Motor neuron (in vitro differentiated cells): ENCODE data around the gene CDH12. TPM values are rescaled to one million over a fixed set of nuclear protein-coding genes. Genes with fewer than 3 reads are reported as not detected.
"Not testable (repeated sequence)": the region's sequence is repeated elsewhere in the genome, so short reads cannot be mapped to it uniquely, and the experiment has no call there.

Experiments used
- ATAC-seq, 8 experiments: fragments of 200-7000 bp; cut with Tn5 transposase; replicated peaks in 6 of 8; 2 replicates each; pipeline ENCODE4 v1.8.0; 2021; ENCODE audit warnings: mild to moderate bottlenecking in 8 of 8, moderate library complexity in 8 of 8
- H3K27ac ChIP-seq, 2 donors: fragments of 250-450 bp; sonication (Bioruptor Pico); 2 replicates each; pipeline ENCODE4 v1.9.0; 2021; ENCODE audit warnings: antibody characterized with exemption in 2 of 2, mild to moderate bottlenecking in 2 of 2, moderate library complexity in 1 of 2
- H3K4me1 ChIP-seq, 2 donors: fragments of 250-450 bp; sonication (Bioruptor Pico); replicated peaks in 1 of 2; 2 replicates each; pipeline ENCODE4 v1.6.1; 2021; ENCODE audit warnings: antibody characterized with exemption in 2 of 2, mild to moderate bottlenecking in 2 of 2, moderate library complexity in 1 of 2
- H3K4me3 ChIP-seq, 5 donors: fragments of 250-450 bp; sonication (Bioruptor Pico); 2 replicates each; pipeline ENCODE4 v1.9.0; 2021; ENCODE audit warnings: antibody characterized with exemption in 5 of 5, mild to moderate bottlenecking in 5 of 5, moderate library complexity in 4 of 5
- WGBS, 10 experiments: fragments of 450-650 bp; shearing (Covaris generic); methylation state at CpG; one replicate each; pipeline ENCODE4 v1.0.0; 2022; 5-methylcytosine and 5-hydroxymethylcytosine counted together
- in situ Hi-C, 9 experiments: fragments of 400-800 bp; cut with MboI; loops; one replicate each; pipeline ENCODE4 v1.15.0; 2021; ENCODE audit warnings: low sequenced_read_pairs in 9 of 9, low pct_unique_long_range_greater_than_20kb in 2 of 9; ENCODE audit not compliant: unreplicated experiment in 9 of 9
- total RNA-seq, 8 experiments: library from RNA; unstranded; fragments of 300-600 nt; gene quantifications; 2 replicates each; pipeline versions ENCODE4 v1.2.3 to v1.2.4, GENCODE V29; 2022

The CDH12 gene
- 10 to 100 TPM in 4 of 8 experiments, 1 to 10 TPM in 1, not detected in 3; 1.6 to 30.5 (median 23.7) TPM for total RNA-seq

DNA sequence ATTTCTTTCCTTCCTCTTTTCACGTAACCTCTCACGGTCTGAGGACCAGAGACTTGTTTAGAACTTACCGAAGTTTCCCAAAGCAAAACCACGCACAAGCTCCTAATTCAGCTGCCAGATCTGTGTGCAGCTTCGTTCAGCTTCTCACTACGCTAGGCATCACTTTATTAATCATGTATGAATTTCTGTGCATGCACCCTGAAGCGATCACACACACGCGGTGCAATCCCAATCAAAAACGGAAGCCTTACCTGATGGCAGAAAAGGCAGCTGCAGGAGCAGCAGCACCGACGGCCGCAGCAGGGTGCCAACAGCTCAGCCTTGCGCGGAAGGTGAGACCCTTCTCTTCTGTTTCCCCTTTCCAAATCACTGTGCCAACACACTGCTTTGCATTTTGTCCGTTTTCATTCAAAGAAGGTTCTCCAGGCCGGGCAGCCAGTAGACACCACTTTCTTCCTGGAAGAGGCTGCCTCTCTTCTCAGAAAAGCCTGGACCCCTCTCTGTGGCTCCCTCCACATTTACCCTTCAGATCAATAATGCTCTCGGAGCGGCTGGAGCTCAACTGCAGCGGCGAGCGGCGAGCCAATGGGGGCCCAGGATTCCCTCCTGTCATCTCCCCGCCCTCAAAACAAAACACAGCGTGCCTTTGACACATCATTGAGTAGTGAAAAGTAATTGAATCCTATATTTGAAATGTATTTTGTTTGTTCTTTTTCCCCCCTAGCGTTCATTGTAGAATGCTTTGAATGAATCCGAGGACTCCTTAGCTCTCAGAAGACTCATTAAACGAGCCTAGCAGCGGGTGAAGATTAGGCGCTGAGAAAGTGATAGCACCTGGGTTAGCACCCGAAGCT lies at the start of gene CDH12:
Gene CDH12 (minus strand): TSS at position 538 of the 854 bp plus-strand sequence.
- in situ Hi-C loops, result no loop called here
- peaks cover 0 to 10% of the 10 kb centered on the region in 2 donors for H3K4me1 ChIP-seq
- ATAC-seq, result peak in 7 of 8 experiments; percentile 26 to 97 (median 95)
- peak within 1 kb of the TSS in 1 of 2 donors; percentile 27 for H3K27ac ChIP-seq
- 0 to 10% (median 3%) methylated on average over 3 to 22 of the region's 31 CpGs for WGBS, 10 experiments
- peak within 1 kb of the TSS; percentile 37 to 61 (median 51) for H3K4me3 ChIP-seq

DNA sequence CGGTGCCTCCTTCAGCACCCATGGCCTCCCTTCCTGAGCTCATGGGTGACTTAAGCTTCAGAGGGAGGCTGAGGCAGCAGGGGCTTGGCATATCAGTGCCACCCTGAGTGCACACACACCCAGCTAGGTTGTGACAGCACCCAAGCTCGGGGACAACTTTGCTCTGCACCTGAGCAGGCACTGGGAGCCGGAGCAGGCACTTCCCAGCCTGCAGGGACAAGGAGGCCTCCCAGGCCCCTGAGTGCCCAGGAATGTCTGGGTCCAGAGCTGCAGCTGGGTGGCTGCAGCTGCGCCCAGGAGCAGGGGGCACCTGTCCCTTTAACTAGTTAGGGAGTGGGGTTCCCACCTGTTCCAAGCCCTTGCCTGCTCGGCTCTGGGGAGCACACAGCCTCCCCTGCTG lies 48.7 kb upstream of the CDH12 start:
- Histone ChIP-seq H3K4me1 (no peaks in the 10 kb centered on the region), H3K4me3 (no peak overlapping the region), H3K27ac (no peak overlapping the region)
- 67 to 100% methylated on average over 1 to 2 of the region's 5 CpGs; no CpG with 5 or more reads in 8 of the 10 experiments for WGBS, 10 experiments
- in situ Hi-C loops, result no loop called here
- no peak for ATAC-seq

DNA sequence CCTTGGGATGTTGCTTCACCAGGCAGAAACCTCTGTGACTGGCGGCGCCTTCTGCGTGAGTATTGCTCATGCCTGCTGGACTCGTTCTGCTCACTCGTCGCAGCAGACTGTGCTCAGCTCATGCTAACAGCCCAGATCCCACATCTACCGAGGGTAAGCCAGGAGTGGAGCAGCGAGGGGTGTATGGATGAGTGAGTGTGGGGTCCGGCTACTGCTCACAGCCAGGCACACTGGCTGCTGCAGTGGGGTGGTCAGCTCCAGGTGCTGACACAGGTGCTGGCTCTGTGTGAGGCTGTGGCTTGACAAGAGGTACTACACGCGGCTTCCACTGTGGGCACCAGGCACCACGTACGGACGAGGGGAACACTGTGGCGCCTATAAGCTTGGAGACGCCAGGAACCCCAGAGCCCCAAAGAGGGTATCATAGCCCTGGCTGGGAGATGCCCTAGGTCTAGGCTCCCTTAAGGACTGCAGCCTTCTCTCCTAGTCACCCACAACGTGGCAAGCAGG lies 47.7 kb upstream of the CDH12 start:
- in situ Hi-C loops, result no loop called here
- H3K27ac ChIP-seq, result no peak overlapping the region
- H3K4me1 ChIP-seq, result peaks cover 0 to 4% of the 10 kb centered on the region in 2 donors
- ATAC-seq, result no peak
- 56 to 100% (median 91%) methylated on average over 1 to 10 of the region's 17 CpGs; no CpG with 5 or more reads in 3 of the 10 experiments for WGBS, 10 experiments
- H3K4me3 ChIP-seq, result no peak overlapping the region

DNA sequence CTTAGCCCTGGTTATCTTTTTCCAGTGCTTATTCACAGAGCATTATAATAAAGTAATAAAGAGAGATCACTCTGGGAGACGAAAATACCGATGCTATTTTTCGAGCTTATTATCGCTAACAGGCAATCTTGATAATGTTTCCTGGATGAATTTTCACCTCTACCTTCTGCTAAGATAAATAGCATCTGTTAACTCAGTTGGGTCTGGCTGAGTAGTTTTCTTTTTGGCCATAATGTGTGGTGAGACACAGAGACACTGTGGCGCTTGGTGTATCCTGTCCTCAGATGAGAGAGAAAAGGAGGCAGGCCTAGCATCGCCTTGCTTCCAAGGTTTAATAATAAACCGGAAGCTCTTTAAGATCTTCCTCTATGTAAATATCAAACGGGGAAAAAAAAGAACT lies 46.2 kb upstream of the CDH12 start:
- no peak for ATAC-seq
- in situ Hi-C loops, result no loop called here
- WGBS, 10 experiments, result 0 to 94% (median 80%) methylated on average over 1 to 8 of the region's 8 CpGs
- H3K4me1 ChIP-seq, result peaks cover 0 to 5% of the 10 kb centered on the region in 2 donors
- H3K4me3 ChIP-seq, result no peak overlapping the region
- H3K27ac ChIP-seq, result no peak overlapping the region

DNA sequence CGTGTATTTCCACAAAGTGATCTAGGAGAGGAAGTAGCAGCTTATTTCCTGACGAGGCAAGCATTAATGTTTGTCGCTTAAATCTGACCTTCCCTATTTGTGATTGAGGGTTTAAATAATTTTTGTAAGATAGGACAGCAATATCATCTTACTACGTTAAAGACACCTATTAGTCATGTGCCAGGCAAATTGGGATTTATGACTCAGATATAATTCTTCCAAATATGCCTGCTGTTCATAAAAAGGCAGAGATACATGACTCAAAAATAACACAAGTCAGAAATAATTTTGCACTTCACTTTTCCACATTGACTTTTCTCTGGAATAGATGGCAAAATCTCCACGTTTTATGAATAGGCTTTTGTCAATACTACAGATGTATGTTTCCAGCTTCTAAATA lies 43.0 kb upstream of the CDH12 start:
- WGBS, 10 experiments, result 24 to 91% (median 62%) methylated on average over 1 to 5 of the region's 5 CpGs; no CpG with 5 or more reads in 1 of the 10 experiments
- in situ Hi-C loops, result no loop called here
- H3K27ac ChIP-seq, result no peak overlapping the region
- no peak for ATAC-seq
- no peak overlapping the region for H3K4me3 ChIP-seq
- H3K4me1 ChIP-seq, result peaks cover 0 to 5% of the 10 kb centered on the region in 2 donors

DNA sequence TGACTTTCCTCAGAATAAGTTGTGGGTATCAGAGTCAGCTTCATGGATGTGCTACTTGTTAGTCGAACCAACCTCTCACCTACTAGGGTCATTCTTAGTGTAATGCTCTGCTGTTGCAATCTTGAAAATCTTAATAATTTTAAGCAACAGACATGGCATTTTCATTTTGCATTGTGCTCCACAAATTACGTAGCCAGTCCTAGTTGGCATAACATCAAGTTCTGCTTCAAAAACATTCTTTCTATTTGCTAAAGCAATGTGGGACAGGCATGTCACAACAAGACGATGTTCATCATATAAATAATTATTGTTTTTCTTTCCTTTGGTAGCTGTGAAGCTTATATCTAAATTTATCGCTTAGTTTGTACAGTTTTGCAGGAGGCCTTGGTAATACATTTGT lies 39.3 kb upstream of the CDH12 start:
- Histone ChIP-seq H3K4me1 (peaks cover 0 to 5% of the 10 kb centered on the region in 2 donors), H3K4me3 (no peak overlapping the region), H3K27ac (no peak overlapping the region)
- 0 to 100% (median 81%) methylated on average over 1 to 4 of the region's 4 CpGs for WGBS, 10 experiments
- ATAC-seq, result no peak
- in situ Hi-C loops, result no loop called here

DNA sequence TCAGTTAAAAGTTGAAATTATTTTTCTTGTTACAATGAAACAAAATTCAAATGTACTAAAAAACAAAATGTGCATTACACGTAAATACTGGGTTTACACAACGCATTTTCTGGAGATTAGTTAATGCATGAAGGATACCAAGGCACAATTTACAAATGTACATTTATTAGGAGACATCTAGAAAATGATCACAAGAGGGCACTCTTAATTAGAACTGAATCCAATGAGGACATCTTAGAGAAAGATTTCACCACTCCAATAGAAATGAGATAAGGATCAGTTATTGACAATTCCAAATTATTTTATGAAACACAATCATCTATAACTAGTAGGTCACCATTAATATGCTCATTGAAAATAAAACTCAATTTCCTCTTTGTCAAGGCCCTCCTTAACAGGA lies 36.6 kb upstream of the CDH12 start:
- Histone ChIP-seq H3K27ac (no peak overlapping the region), H3K4me3 (no peak overlapping the region), H3K4me1 (no peaks in the 10 kb centered on the region)
- in situ Hi-C loops, result no loop called here
- no peak for ATAC-seq
- WGBS, 10 experiments, result 0 to 94% (median 70%) methylated on average over 2 of the region's 2 CpGs; no CpG with 5 or more reads in 1 of the 10 experiments

DNA sequence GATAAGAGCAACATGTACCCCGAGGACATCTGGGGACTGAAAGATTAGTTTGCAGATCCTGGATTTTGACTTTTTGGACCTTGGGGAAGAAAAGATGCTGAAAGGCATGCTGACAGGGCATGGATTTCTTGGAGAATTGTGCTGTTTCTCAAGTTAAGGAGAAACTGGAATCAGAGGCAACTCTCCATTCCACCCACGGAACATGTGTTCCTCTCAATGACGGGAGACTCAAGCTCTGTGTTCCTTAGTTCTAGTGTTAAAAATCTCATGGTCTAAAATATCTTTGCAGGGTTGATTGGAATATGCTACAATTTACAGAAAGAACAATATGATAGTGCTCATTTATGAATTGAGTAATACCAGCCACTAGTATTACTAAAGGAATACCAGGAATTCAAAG lies 34.4 kb upstream of the CDH12 start:
- WGBS, 10 experiments, result 0 to 100% (median 82%) methylated on average over 1 to 3 of the region's 3 CpGs; no CpG with 5 or more reads in 1 of the 10 experiments
- no peak for ATAC-seq
- Histone ChIP-seq H3K4me3 (no peak overlapping the region), H3K27ac (no peak overlapping the region), H3K4me1 (no peaks in the 10 kb centered on the region)
- in situ Hi-C loops, result no loop called here

DNA sequence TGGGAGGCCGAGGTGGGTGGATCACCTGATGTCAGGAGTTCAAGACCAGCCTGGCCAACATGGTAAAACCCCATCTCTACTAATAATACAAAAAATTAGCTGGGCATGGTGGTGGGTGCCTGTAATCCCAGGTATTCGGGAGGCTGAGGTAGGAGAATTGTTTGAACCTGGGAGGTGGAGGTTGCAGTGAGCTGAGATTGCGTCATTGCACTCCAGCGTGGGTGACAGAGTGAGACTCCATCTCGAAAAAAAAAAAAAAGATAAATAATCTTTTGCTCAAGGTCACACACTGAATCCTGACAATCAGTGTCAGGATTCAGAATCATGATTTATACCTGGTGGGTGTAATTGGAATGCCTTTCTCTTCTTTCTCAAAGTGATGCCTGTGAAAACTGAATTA lies 5.8 kb upstream of the CDH12 start:
- peaks cover 0 to 10% of the 10 kb centered on the region in 2 donors for H3K4me1 ChIP-seq
- H3K4me3 ChIP-seq, ATAC-seq, in situ Hi-C loops, H3K27ac ChIP-seq: not testable (repeated sequence)
- 0 to 100% (median 80%) methylated on average over 1 to 4 of the region's 5 CpGs; no CpG with 5 or more reads in 3 of the 10 experiments for WGBS, 10 experiments

DNA sequence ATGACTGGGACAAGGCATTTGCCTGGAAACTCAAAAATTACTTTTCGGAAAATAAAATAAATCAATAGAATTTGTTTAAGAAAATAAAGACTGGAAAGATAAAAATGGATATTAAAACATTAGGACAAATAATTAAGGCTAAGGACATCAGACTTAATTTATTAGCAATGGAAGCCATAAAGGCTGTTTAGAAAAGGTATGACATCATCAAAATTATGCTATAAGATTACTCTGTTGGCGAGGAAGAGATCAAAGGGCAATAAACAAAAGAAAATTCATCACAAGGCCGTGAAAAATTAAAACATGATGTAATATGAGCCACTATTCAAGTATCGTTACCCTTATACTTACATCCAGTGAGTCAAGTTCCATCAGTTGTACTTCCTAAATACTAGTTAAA lies 2.7 kb upstream of the CDH12 start:
- H3K27ac ChIP-seq, result no peak overlapping the region
- H3K4me3 ChIP-seq, result no peak overlapping the region
- ATAC-seq, result peak in 2 of 8 experiments; percentile 7 to 27
- 19 to 98% (median 71%) methylated on average over 1 to 4 of the region's 4 CpGs for WGBS, 10 experiments
- in situ Hi-C loops, result no loop called here
- peaks cover 0 to 10% of the 10 kb centered on the region in 2 donors for H3K4me1 ChIP-seq

DNA sequence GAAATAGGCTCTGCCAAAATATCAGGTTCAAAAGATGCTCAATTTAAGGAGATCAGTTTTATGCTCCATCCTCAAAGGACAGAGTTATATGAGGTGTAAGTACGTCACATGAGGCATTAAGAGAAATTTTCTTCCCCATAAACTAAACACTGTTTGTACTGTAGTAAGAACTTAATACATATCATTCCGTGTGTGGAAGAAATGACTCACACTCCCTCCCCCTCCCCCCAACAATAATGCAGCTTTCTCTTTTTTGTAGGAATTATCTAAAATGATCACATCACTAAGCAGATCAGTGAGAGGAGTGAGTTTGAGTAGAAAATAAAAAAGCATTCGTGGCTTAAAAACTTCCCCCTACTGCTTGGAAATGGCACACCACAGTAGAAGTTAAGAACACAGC lies 2.2 kb downstream of the CDH12 start:
- Histone ChIP-seq H3K4me3 (peak overlapping the region; percentile 1 to 61 (median 51)), H3K27ac (no peak overlapping the region), H3K4me1 (no peaks in the 10 kb centered on the region)
- in situ Hi-C loops, result no loop called here
- 0 to 94% (median 56%) methylated on average over 1 to 3 of the region's 3 CpGs; no CpG with 5 or more reads in 1 of the 10 experiments for WGBS, 10 experiments
- ATAC-seq, result peak in 4 of 8 experiments; percentile 3 to 22 (median 16)

DNA sequence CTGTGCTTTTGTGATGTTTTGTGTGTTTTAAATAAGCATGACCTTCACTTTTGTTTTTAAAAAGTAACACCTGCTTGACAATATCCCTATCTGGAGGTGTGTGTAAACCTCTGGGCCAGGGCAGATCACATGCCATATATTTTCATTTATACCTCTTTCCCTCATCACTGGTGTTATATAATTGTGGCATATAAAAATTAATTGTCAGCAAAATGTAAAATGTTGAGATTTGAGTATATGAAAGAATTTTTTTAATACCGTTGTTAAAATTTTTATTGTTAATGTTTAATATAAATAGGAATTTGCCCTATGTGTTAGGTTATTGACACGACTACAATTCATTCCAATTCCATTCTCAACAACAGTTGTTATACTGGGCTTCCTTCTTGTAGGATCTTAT lies 6.5 kb downstream of the CDH12 start:
- Histone ChIP-seq H3K4me1 (peaks cover 0 to 14% of the 10 kb centered on the region in 2 donors), H3K4me3 (no peak overlapping the region), H3K27ac (no peak overlapping the region)
- ATAC-seq, result no peak
- WGBS, 10 experiments, result 13 to 94% (median 80%) methylated on average over 1 to 2 of the region's 2 CpGs; no CpG with 5 or more reads in 1 of the 10 experiments
- in situ Hi-C loops, result no loop called here

DNA sequence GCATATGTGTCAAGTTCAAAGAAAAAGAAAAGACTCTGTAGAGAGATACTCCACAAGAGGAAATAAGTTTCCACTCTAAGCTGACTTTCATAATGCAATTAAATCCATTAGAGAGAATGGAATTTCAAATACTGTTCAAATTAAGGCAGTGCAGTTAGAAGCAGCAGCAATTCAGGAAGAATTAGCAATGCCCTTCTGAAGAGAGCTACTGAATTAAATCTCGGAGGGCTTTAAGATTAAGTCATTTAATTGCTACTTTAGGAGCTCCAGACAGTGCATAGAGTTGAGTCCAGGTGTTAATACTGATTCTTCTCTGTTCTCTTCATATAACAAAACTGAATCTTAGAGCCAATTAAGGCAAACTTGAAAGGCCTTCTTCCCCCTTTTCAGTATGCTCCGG lies 8.5 kb downstream of the CDH12 start:
- peaks cover 0 to 14% of the 10 kb centered on the region in 2 donors for H3K4me1 ChIP-seq
- no peak overlapping the region for H3K4me3 ChIP-seq
- in situ Hi-C loops, result no loop called here
- peak in 4 of 8 experiments; percentile 11 to 35 (median 22) for ATAC-seq
- WGBS, 10 experiments, result 0 to 100% (median 65%) methylated on average over 1 to 2 of the region's 2 CpGs; no CpG with 5 or more reads in 1 of the 10 experiments
- H3K27ac ChIP-seq, result no peak overlapping the region
